RWPE1 (cell line): Measurements from ENCODE around the gene NPC1L1.

Source experiments
- CTCF ChIA-PET: fragments of 350-600 bp; sonication (Branson Sonifier 250); formaldehyde crosslinking; extraction: SDS; loops from one replicate; lab custom pipeline; 2021; lab: Yijun Ruan, JAX
- POLR2A ChIA-PET: fragments of 400-600 bp; formaldehyde crosslinking; extraction: SDS; loops from one replicate; lab custom pipeline; 2020; ENCODE audit warnings: antibody characterized with exemption; ENCODE audit not compliant: low non-redundant PET; lab: Yijun Ruan, JAX
- DNase-seq: peaks from one replicate; pipeline ENCODE4 v3.0.0; 2012; ENCODE audit warnings: low spot score
- H3K27ac ChIP-seq: fragments of 450-650 bp; 2 replicates; pipeline ENCODE4 v1.5.1; 2017
- CTCF ChIP-seq: fragments of 450-650 bp; conservative IDR thresholded peaks from 2 replicates; pipeline ENCODE4 v1.5.1; 2017; ENCODE audit warnings: low read depth, mild to moderate bottlenecking

The NPC1L1 gene

GRCh38 chr7:44473295-44473694, 67.8 kb downstream of the NPC1L1 start:
- DNase-seq, result peak; percentile 77
- no peak for TF ChIP-seq CTCF
- no peak overlapping the region for H3K27ac ChIP-seq
- ChIA-PET POLR2A (no interaction called here), CTCF (interaction anchor here (0.7 to 1.1 kb wide), 2 partner anchors 342 to 941 kb away, joined by 3 read pairs; no protein-coding TSS in a partner anchor)

GRCh38 chr7:44472843-44473242, 68.3 kb downstream of the NPC1L1 start:
- peak; percentile 29 for DNase-seq
- no peak overlapping the region for H3K27ac ChIP-seq
- CTCF ChIA-PET, result interaction anchor here (1.1 kb wide), 1 partner anchor 342 kb away, joined by 3 read pairs; no protein-coding TSS in a partner anchor
- POLR2A ChIA-PET, result no interaction called here
- no peak for TF ChIP-seq CTCF

- POLR2A ChIA-PET, result no interaction called here
- CTCF ChIA-PET, result no interaction called here
- TF ChIP-seq CTCF, result no peak
- no peak overlapping the region for H3K27ac ChIP-seq
- DNase-seq, result no peak
Observed at GRCh38 chr7:44471850-44472249, 69.3 kb downstream of the NPC1L1 start.

- TF ChIP-seq CTCF, result no peak
- no peak overlapping the region for H3K27ac ChIP-seq
- ChIA-PET POLR2A (no interaction called here), CTCF (no interaction called here)
- no peak for DNase-seq
Observed at GRCh38 chr7:44471436-44471835, 69.7 kb downstream of the NPC1L1 start.

GRCh38 chr7:44470628-44471245, 70.4 kb downstream of the NPC1L1 start:
- no peak overlapping the region for H3K27ac ChIP-seq
- ChIA-PET POLR2A (no interaction called here), CTCF (no interaction called here)

GRCh38 chr7:44470135-44470479, 71.0 kb downstream of the NPC1L1 start:
- no peak for TF ChIP-seq CTCF
- ChIA-PET CTCF (no interaction called here), POLR2A (interaction anchor here (0.6 kb wide), 1 partner anchor 426 kb away, joined by 4 read pairs; the partner anchor contains the start of gene DBNL)
- DNase-seq, result no peak
- H3K27ac ChIP-seq, result no peak overlapping the region

More at GRCh38 chr7:44470628-44471245, 70.4 kb downstream of the NPC1L1 start:
- no peak for DNase-seq
- TF ChIP-seq CTCF, result no peak
